Esophagus muscularis mucosa (tissue), 4 donors: ENCODE data around the gene KATNB1. TPM values are rescaled to one million over a fixed set of nuclear protein-coding genes. Genes with fewer than 3 reads are reported as not detected.

Source experiments
- DNase-seq: peaks from one replicate; pipeline ENCODE4 v3.0.0-alpha.2; 2017; ENCODE audit errors: extremely low spot score
- H3K27ac ChIP-seq, 4 donors: fragments of 200-600 bp; sonication (generic); replicated peaks in 1 of 4; 1 replicate in 3 of 4; 2 replicates in 1 of 4; pipeline ENCODE4 v1.5.1; 2016 to 2019; ENCODE audit warnings: mild to moderate bottlenecking in 1 of 4
- H3K27me3 ChIP-seq, 4 donors: fragments of 200-600 bp; sonication (generic); one replicate each; pipeline versions ENCODE4 v1.5.1 to v1.6.0; 2016 to 2019
- H3K36me3 ChIP-seq, 4 donors: fragments of 200-600 bp; sonication (generic); one replicate each; pipeline ENCODE4 v1.5.1; 2016 to 2019
- H3K4me1 ChIP-seq, 4 donors: fragments of 200-600 bp; sonication (generic); one replicate each; pipeline ENCODE4 v1.5.1; 2016 to 2019
- H3K4me3 ChIP-seq, 4 donors: fragments of 200-600 bp; sonication (generic); 1 replicate in 2 of 4; 2 replicates in 2 of 4; pipeline ENCODE4 v1.5.1; 2016 to 2019; ENCODE audit warnings: mild to moderate bottlenecking in 4 of 4, moderate library complexity in 1 of 4
- H3K9me3 ChIP-seq, 4 donors: fragments of 200-600 bp; sonication (generic); 1 replicate in 3 of 4; 2 replicates in 1 of 4; pipeline ENCODE4 v1.5.1; 2016 to 2019
- EP300 ChIP-seq: sonication (generic); formaldehyde crosslinking; IDR thresholded peaks from one replicate; pipeline ENCODE4 v1.6.1; 2017; ENCODE audit warnings: antibody characterized with exemption
- POLR2A ChIP-seq: fragments of 450-650 bp; IDR thresholded peaks from one replicate; pipeline ENCODE4 v1.6.1; 2017; ENCODE audit warnings: antibody characterized with exemption, moderate library complexity, mild to moderate bottlenecking, low read depth
- POLR2AphosphoS5 ChIP-seq, 2 donors: sonication (generic); formaldehyde crosslinking; IDR thresholded peaks; one replicate each; pipeline ENCODE4 v1.6.1; 2017; ENCODE audit warnings: antibody characterized with exemption in 2 of 2
- WGBS: methylation state at CpG from one replicate; pipeline ENCODE4 v1.1.5; 2018; 5-methylcytosine and 5-hydroxymethylcytosine counted together
- intact Hi-C: fragments of 100-400 bp; cut with DNase I; formaldehyde crosslinking; loops from one replicate; pipeline ENCODE4 v1.15.1; 2023
- total RNA-seq, 4 donors: library from RNA; depleted of rRNA; stranded (reverse); fragments of >200 nt; gene quantifications; one replicate each; pipeline versions ENCODE4 v1.1.0 to v1.2.1, GENCODE V29; 2016
- TF ChIP-seq, protein P1 (sequence below), 3 experiments: fragments of 200-600 bp in 2 of 3; fragments of 450-650 bp in 1 of 3; sonication (generic) in 2 of 3; IDR thresholded peaks; one replicate each; pipeline ENCODE4 v1.5.1; 2017 to 2019; ENCODE audit warnings: antibody characterized with exemption in 3 of 3, mild to moderate bottlenecking in 2 of 3, moderate library complexity in 1 of 3

The KATNB1 gene
- total RNA-seq, 4 donors from 2014 or later: 10.4 to 16.9 (median 15.3) TPM

DNA sequence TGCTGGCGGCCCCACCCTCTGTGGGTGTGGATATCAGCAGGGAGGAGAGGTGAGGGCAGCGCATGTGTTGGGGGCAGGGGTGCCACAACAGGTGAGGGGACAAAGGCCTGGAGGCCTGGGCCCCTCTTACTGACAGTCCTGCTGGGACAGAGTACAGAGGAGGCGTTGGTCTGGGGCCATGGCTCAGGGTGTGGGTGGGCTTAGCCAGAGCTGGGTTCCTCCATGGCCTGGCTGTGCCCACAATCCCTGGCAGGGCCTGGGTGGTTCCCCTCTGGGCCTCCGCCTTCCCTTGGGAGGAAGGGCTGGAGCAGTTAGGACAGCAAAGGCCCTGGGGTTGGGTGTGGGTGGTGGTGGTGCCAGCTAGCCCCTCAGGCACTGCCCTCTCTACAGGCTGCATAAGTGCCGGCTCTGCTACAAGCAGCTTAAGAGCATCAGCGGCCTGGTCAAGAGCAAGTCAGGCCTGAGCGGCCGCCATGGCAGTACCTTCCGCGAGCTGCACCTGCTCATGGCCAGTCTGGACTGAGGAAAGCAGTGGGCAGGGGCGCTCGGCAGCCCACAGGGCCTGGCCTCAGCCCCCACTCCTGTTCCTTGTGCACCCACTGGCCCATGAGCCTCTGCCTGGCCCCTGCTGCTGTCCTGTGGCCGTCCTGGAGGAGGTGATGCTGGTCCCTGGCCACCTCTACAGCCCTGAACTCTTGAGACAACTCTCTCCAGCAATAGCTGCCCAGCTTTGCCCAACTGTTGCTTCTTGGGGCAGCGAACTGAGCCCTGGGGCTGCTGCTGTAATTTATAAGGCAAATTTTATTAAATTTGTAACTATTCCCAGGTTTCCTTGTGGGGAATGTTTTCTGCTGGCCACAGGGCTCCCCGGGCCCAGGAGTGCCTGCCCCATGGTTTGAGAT lies 21.1 kb downstream of the KATNB1 start:
- 69% methylated on average over 8 of the region's 15 CpGs for WGBS
- intact Hi-C loops: loop anchor here (1.0 to 5.0 kb wide), 3 partner anchors 51 to 246 kb away; partner anchors contain the start of genes USB1 and ZNF319
- Histone ChIP-seq H3K27ac (no peak overlapping the region), H3K27me3 (no peaks in the 10 kb centered on the region), H3K4me1 (peaks cover 0 to 15% (median 11%) of the 10 kb centered on the region in 4 donors), H3K9me3 (no peaks in the 10 kb centered on the region), H3K4me3 (no peak overlapping the region), H3K36me3 (peaks cover 4 to 93% (median 86%) of the 10 kb centered on the region in 4 donors)
- DNase-seq: no peak
- TF ChIP-seq POLR2AphosphoS5 (IDR thresholded peaks at IDR 0.05) (no peak), EP300 (no peak), POLR2A (no peak)
- TF ChIP-seq, protein P1, sequence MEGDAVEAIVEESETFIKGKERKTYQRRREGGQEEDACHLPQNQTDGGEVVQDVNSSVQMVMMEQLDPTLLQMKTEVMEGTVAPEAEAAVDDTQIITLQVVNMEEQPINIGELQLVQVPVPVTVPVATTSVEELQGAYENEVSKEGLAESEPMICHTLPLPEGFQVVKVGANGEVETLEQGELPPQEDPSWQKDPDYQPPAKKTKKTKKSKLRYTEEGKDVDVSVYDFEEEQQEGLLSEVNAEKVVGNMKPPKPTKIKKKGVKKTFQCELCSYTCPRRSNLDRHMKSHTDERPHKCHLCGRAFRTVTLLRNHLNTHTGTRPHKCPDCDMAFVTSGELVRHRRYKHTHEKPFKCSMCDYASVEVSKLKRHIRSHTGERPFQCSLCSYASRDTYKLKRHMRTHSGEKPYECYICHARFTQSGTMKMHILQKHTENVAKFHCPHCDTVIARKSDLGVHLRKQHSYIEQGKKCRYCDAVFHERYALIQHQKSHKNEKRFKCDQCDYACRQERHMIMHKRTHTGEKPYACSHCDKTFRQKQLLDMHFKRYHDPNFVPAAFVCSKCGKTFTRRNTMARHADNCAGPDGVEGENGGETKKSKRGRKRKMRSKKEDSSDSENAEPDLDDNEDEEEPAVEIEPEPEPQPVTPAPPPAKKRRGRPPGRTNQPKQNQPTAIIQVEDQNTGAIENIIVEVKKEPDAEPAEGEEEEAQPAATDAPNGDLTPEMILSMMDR (IDR thresholded peaks at IDR 0.05): no peak

DNA sequence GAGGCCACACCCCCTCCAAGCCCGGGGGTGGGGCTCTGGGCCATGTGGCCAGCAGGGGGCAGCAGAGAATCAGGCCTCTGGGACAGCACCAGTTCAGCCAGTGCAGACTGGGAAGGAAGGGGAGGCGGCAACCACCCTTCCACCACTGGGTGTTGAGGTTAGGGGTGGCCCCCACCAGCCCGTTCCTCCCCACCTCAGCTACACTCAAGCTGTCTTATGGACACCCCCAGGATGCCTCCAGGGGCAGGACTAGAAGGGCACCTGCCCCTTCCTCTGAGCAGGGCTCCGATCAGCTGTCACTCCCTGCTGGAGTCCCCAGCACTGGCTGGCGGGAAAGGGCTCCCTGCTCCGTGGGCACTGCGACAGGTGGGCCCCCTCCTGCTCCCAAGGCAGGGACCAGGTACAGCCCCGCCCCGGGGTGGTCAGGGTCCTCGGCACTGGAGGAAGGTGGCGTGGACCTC lies 21.8 kb downstream of the KATNB1 start:
- intact Hi-C loops: loop anchor here (1.0 to 5.0 kb wide), 3 partner anchors 50 to 245 kb away; partner anchors contain the start of genes USB1 and ZNF319
- Histone ChIP-seq H3K27me3 (no peaks in the 10 kb centered on the region), H3K4me3 (no peak overlapping the region), H3K36me3 (peaks cover 4 to 93% (median 86%) of the 10 kb centered on the region in 4 donors), H3K4me1 (peaks cover 0 to 15% (median 11%) of the 10 kb centered on the region in 4 donors), H3K27ac (peak overlapping the region in 2 of 4 donors; percentile 27 to 55), H3K9me3 (no peaks in the 10 kb centered on the region)
- WGBS: 57% methylated on average over 10 of the region's 11 CpGs
- TF ChIP-seq, protein P1 (IDR thresholded peaks at IDR 0.05): peak; percentile 90 to 99 (median 96)
- TF ChIP-seq POLR2AphosphoS5 (IDR thresholded peaks at IDR 0.05): peak in 1 of 2 donors; percentile 39
- TF ChIP-seq POLR2A: no peak
- peak; percentile 96 for DNase-seq

DNA sequence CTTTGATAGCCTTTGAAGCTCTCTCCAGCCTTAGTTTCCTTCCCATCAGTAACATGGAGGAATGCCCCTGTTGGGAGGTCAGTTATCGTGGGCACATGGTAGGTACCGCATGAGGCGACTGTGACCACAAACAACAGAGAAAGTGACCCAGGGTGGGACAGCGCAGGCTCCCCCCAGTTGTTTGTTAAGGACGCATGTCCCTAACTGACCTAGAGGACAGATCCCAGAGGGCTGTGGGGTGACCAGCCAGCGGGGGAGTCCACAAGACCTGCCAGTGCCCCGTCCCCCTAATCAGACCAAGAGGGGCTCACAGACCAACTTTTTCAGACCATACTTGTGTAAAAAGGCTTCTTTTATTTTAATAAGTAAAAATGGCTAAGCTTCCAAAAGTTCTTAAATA lies 22.3 kb downstream of the KATNB1 start:
- no peak for DNase-seq
- TF ChIP-seq, protein P1 (IDR thresholded peaks at IDR 0.05): no peak
- TF ChIP-seq EP300 (no peak), POLR2A (no peak), POLR2AphosphoS5 (IDR thresholded peaks at IDR 0.05) (no peak)
- no peak overlapping the region for H3K4me3 ChIP-seq
- H3K27me3 ChIP-seq: no peaks in the 10 kb centered on the region
- H3K9me3 ChIP-seq: no peaks in the 10 kb centered on the region
- WGBS: 90% methylated on average over 6 of the region's 7 CpGs
- peaks cover 4 to 93% (median 86%) of the 10 kb centered on the region in 4 donors for H3K36me3 ChIP-seq
- H3K4me1 ChIP-seq: peaks cover 0 to 15% (median 11%) of the 10 kb centered on the region in 4 donors
- H3K27ac ChIP-seq: peak overlapping the region in 3 of 4 donors; percentile 7 to 55 (median 27)
- intact Hi-C loops: loop anchor here (1.0 to 5.0 kb wide), 3 partner anchors 49 to 244 kb away; partner anchors contain the start of genes USB1 and ZNF319

DNA sequence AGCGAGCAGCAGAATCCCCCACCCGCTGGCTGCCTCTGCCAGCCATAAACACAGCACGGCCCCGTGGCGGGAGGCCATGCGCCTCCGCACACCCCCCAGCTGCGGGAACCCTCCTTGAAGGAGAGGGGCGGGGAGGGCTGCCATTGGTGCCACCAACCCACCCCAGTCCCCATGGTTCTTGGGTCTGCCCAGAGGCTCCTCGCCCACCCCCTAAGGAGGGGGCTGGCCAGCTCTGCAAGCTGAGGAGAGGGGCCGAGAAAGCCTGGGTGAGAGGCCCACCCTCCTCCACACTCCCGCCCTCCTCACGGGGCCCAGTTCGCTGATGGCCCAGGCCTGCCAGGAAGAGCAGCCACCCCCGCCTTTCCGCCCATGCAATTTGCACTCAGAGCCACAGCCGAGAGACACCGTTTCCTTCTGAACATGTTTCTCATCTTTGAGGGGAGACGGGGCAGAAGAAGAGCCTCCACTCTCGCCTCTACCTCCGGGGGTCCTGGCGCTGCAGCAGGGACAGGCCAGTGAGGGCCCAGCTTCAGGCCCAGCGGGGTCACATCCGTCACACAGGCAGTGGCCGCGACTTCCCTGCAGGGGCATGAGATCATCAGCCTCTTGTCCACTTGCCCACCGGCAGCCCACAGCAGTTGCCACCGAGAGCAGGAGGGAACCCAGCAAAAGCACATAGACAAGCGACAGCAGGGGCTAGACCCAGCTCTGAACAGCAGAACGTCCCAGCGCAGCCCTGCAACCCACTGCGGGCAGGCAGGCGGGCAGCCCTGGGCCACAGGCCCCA lies 23.0 kb downstream of the KATNB1 start:
- TF ChIP-seq, protein P1 (IDR thresholded peaks at IDR 0.05): no peak
- no peak for TF ChIP-seq POLR2A
- no peak for TF ChIP-seq POLR2AphosphoS5 (IDR thresholded peaks at IDR 0.05)
- TF ChIP-seq EP300: no peak
- Histone ChIP-seq H3K36me3 (peaks cover under 1 to 93% (median 85%) of the 10 kb centered on the region in 4 donors), H3K9me3 (no peaks in the 10 kb centered on the region), H3K4me3 (no peak overlapping the region), H3K27ac (peak overlapping the region; percentile 7 to 55 (median 38)), H3K27me3 (no peaks in the 10 kb centered on the region), H3K4me1 (peaks cover 0 to 15% (median 11%) of the 10 kb centered on the region in 4 donors)
- intact Hi-C loops: loop anchor here (5.0 kb wide), 2 partner anchors 49 to 244 kb away; partner anchors contain the start of genes USB1 and ZNF319
- 76% methylated on average over 30 of the region's 33 CpGs for WGBS
- no peak for DNase-seq
